GM18861 (cell line): ENCODE measurements around the gene PTDSS2.
"Not testable (repeated sequence)": the region's sequence is repeated elsewhere in the genome, so short reads cannot be mapped to it uniquely, and the experiment has no call there.

ENCODE experiments used
- ATAC-seq: cut with Tn5 transposase; IDR thresholded peaks from one replicate; pipeline ENCODE4 v1.9.1; 2021; ENCODE audit not compliant: unreplicated experiment

The PTDSS2 gene

DNA sequence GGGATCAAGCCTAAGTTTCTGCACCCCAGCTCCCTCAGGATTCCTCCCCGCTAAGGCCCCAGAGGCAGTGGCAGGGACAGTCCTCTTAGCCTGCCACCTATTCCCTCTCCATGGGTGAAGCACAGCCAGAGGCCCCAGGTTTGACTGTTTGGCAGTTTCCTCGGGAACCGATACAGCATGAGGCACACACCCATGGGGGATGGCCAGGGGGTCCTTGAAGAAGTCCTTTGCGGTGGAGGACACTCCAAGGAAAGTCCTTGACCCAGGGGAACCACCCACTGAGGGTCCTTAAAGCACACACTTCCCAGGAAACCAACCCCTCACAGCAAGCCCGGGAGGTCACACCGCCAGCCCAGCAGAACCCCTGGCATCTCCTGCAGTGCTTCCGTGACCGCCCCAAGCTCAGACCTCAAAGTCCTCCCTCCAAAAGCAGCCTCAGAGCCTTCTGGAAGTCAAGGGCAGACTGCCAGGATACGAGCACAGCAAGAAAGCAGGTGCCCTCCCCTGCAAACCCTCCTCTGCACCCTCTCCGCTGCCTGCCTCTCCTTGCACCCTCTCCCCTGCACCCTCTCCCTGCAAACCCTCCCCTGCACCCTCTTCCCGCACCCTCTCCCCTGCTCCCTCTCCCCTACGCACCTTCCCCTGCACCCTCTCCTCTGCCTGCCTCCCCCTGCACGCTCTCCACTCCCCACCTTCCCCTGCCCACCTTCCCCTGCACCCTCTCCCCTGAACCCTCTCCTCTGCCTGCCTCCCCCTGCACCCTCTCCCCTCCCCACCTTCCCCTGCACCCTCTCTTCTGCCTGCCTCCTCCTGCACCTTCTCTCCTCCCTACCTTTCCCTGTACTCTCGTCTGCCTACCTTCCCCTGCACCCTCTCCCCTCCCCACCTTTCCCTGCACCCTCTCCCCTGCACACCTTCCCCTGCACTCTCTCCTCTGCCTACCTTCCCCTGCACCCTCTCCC is 36.7 kb upstream of the PTDSS2 start:
- no peak for ATAC-seq

DNA sequence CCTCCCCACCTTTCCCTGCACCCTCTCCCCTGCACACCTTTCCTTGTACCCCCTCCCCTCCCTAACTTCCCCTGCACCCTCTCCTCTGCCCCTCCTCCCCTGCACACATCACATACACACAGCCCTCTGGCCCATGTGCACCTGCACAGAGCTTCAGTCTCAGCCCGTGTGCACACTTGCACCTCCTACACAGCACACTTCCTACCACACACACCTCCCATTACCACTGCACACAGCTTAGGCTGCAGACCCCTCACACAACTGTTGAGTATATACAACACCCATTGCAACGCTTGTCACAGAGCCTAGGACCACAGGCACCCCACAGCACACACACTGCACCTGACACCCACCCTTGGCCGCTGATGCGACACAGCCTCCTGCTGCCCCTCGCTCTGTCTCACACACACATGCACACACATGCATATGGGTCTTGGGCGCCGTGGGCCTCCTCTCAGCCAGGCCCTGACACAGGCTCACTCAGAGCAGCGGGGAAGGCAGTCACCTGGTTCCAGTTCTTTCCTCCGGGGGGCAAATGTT is 35.7 kb upstream of the PTDSS2 start:
- ATAC-seq = no peak

- no peak for ATAC-seq
These were observed 34.4 kb upstream of the PTDSS2 start for GRCh38 chr11:415640-416041.

GRCh38 chr11:416051-416756 is 33.9 kb upstream of the PTDSS2 start:
- no peak for ATAC-seq

- ATAC-seq = no peak
These were observed 33.1 kb upstream of the PTDSS2 start for GRCh38 chr11:416757-417621.

DNA sequence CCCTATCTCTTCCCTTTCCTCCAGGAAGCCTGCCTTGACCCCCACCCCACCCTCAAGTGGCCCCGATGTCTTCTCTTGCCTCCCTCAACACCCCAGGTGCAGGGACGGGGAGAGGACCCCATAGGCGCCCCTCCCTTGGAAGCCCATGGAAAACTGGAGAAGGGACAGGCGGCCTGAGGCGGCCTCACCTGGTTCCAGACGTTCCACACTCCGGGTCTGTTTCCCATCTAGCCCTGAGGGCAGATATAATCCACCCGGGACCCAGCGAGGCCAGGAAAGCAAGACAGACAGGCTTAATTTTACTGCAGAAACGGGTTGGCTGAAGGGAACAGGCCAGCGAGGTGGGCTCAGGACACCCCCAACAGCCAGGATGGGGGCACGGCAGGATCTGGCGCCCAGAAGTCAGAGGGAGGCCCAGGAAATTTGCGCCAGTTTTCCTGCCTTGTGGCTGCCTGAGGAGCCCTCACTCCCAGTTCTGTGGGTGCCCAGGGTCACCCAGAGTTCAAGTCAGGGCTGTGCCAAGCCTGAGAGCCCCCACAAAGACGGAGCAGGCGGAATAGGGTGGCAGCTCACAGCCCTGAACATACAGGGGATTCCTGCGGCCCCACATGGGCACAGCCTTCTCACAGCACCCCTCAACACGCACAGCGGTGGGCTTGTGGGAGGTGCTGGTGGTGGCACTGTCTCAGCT is 32.3 kb upstream of the PTDSS2 start:
- no peak for ATAC-seq

- no peak for ATAC-seq
These were observed 31.5 kb upstream of the PTDSS2 start for GRCh38 chr11:418343-419247.

GRCh38 chr11:419248-420005 is 30.7 kb upstream of the PTDSS2 start:
- no peak for ATAC-seq

GRCh38 chr11:420054-420910 is 29.8 kb upstream of the PTDSS2 start:
- ATAC-seq = no peak

GRCh38 chr11:420911-421321 is 29.2 kb upstream of the PTDSS2 start:
- ATAC-seq = no peak

DNA sequence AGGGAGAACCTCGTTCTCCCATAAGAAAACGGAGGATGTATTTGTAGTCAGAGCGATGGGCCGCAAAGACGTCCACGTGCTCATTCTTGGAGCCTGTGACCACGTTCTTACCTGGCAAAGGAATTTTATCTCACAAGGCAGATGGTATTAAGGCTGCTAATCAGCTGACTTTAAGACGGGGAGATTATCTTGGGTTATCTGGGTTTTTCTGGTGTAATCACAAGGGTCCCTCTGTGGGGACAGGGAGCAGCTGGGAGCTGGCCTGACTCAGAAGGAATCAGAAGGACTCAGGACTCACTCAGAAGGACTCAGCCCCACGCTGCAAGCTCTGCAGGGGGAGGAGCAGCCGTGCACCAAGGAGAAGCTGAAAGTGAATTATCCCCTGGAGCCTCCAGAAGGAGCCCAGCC is 27.8 kb upstream of the PTDSS2 start:
- ATAC-seq = no peak

DNA sequence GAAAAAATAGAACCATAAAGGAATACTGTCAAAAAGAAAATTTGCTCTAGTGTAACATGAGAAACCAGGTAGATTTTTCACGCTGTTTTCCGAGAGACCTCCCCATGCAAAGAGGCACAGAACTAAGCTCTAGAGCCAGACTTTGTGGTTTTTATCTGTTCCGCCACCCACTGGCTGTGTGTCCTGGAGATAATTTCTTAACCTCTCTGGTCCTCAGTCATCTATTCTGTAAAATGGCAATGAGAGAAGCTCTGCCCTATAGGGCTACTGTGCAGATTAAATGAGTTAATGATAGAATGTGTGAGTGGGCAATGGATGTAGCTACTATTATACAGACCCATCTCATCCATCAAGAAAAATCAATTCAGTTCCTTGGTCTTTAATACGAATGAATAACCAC is 25.8 kb upstream of the PTDSS2 start:
- no peak for ATAC-seq

DNA sequence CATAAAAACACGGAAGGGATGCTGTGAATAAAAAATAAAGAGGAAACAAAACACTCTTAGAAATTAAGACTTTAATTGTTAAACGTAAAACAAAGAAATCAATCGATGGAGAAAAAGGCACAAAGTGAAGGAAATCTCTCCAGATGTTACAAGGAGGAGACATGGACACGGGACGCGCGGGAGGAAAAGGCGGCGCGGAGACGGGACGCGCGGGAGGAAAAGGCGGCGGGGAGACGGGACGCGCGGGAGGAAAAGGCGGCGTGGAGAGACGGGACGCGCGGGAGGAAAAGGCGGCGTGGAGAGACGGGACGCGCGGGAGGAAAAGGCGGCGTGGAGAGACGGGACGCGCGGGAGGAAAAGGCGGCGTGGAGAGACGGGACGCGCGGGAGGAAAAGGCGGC is 25.3 kb upstream of the PTDSS2 start:
- ATAC-seq = not testable (repeated sequence)

DNA sequence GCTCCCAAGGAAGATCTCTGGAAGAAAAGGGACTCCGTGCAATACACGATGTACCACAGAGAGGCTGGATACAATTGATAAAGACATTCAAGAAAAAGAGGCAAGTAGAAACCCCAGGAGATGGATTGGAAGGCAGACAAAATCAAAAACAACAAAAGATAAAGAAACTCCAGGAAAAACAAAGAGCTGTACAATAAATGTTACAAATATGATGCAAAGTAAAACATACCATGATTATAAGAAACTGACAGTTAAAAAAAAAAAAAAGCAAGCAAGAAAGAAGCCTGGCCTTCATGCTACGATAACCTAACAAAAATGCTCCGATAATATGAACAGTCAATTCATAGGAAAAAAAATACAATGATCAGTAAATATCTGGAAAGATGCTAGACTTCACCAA is 24.8 kb upstream of the PTDSS2 start:
- ATAC-seq = no peak

- no peak for ATAC-seq
These were observed 23.2 kb upstream of the PTDSS2 start for GRCh38 chr11:426851-427250.

DNA sequence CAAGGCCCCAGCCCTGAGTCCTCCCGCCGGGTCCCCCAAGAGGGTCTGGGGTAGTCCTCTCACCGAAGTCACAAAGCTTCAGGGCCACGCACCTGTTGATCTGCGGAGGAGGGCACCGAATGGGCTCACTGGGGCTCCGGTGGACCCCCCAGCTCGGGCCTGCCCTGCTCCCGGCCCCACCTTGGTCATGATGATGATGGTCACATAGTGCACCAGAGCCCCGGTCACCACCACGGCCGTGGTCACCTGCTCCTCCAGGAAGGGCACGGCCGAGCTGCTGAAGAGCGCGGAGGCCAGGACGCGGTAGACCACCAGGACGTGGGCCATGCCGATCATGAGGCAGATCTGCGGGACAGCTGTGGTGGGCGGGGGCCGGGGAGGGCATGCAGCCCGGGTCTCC is 21.8 kb upstream of the PTDSS2 start:
- ATAC-seq = no peak

DNA sequence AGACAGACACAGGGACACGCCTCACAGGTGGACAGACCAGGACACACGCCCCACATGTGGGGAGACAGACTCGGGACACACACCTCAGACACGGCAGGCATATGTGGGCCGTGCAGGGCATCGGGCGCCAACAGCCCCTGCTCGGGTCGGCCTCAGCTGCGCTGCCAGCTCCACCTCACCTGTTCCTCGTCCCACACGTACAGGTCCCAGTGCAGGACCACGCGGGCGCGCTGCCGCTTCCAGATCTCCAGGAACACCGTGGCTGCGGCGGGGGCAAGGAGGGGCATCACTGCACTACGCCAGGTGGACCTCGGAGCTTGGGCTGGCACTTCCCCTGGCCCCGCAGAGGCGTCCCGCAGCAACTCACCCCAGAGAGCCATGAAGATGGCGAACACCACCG is 20.7 kb upstream of the PTDSS2 start:
- ATAC-seq = no peak
